SK-N-SH (cell line): ENCODE results near the gene ZFYVE9.

Experiments used
- CTCF ChIP-seq: fragments of 200-600 bp; sonication (generic); IDR thresholded peaks from 2 replicates; pipeline ENCODE4 v1.6.1; 2017; ENCODE audit warnings: antibody characterized with exemption, mild to moderate bottlenecking, moderate library complexity
- NRF1 ChIP-seq: IDR thresholded peaks from 2 replicates; pipeline ENCODE4 v1.6.1; 2012; ENCODE audit warnings: low read depth, mild to moderate bottlenecking, low read length
- POLR2AphosphoS5 ChIP-seq: IDR thresholded peaks from 2 replicates; pipeline ENCODE4 v1.6.1; 2012; ENCODE audit warnings: low read depth, low read length
- USF1 ChIP-seq: IDR thresholded peaks from 2 replicates; pipeline ENCODE4 v1.4.0; 2012; ENCODE audit warnings: low read depth, borderline replicate concordance
- YY1 ChIP-seq: IDR thresholded peaks from 2 replicates; pipeline ENCODE4 v1.4.0; 2012; ENCODE audit warnings: low read depth, mild to moderate bottlenecking

- no peak for TF ChIP-seq CTCF
- TF ChIP-seq POLR2AphosphoS5: no peak
- TF ChIP-seq USF1: no peak
- TF ChIP-seq YY1: no peak
- no peak for TF ChIP-seq NRF1
These were observed 101.5 kb downstream of the ZFYVE9 start for GRCh38 chr1:52243221-52243987.
